Left ventricle myocardium inferior (tissue), 1 donor: ENCODE measurements around the gene ZNG1C. TPM values are rescaled to one million over a fixed set of nuclear protein-coding genes. Genes with fewer than 3 reads are reported as not detected.

Experiments used
- total RNA-seq: library from RNA; stranded (reverse); fragmentation: NEBNext Ultra II Directional; extraction: Animal tissue kit (Norgen Biotek cat#: 25700); gene quantifications from one replicate; pipeline ENCODE4 v1.2.1, GENCODE V29; 2021
- donor health status: DM: no; HTN: yes; CAD: no; lungs with severe emphysema.

The ZNG1C gene
- total RNA-seq, 1 donor from 2014 or later: 11.9 TPM

Other genes with a start within 250 kb of the ZNG1C start
- not detected for gene FOXD4L3, start 60.9 kb downstream of the ZNG1C start, total RNA-seq
- 190 TPM for gene PGM5, start 114.6 kb downstream of the ZNG1C start, total RNA-seq